ENCODE results near the gene LEMD1.
A peak's percentile ranks its signal among the peaks of the same experiment; 100 is the strongest.
"Not testable (repeated sequence)": the region's sequence is repeated elsewhere in the genome, so short reads cannot be mapped to it uniquely, and the experiment has no call there.

The LEMD1 gene

DNA sequence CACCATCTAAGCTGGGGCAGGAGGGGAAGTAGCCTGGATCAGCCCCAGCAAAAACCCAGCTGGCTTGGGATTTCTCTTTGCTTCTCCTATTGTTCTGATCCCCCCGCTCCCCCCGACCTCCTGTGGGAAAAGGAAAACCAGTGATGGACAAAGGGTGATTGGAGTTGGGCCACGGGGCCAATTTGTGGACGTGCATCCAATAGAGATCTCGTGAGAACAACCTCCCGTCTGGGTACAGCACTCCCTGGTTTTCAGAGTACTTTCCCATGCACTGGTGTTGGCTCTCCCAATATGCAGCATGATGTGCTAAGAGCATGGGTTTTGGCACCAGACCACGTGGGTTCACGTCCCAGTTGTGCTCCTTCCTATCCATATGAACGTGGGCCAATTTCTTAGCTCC is 25.0 kb upstream of the LEMD1 start:
- DNase-seq = no peak

GRCh38 chr1:205445646-205445935 is 23.7 kb upstream of the LEMD1 start:
- DNase-seq = no peak

GRCh38 chr1:205444931-205445645 is 23.2 kb upstream of the LEMD1 start:
- no peak for DNase-seq

GRCh38 chr1:205444300-205444930 is 22.6 kb upstream of the LEMD1 start:
- DNase-seq = no peak

DNA sequence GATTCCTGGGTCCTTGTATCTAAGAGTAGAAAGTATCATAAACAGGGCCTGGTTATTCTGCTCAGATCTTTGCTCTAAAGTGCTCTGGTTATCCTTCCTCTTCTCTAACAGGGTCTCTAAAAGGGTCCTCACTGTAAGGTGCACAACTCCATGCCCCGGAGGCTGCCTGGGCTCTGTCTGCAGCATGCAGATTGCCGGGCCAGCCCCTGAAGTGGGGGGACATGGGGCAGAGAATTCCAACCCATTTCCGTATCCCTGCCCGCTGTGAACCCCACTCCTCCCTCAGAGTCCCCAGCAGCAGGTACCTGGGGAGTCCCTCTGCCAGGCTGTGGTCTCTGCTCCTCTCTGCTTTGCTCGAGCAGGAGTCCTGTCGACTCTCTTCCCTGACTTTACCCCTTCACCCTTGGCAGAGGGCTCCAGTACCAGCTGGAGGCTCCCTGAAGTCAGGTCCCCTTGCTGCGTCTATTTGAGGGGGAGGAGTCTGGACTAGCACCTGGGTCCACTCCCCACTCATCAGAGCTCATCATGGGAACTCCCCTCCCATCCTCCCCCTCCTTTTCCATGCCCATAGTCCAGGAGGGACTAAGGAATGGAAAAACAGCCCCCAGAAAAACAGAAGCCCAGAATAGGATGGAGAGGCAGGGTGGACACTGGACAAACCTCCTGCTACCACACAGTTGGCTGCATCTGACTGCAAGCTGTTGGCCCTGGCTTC is 21.9 kb upstream of the LEMD1 start:
- DNase-seq = no peak

GRCh38 chr1:205442051-205442725 is 20.3 kb upstream of the LEMD1 start:
- DNase-seq = no peak

DNA sequence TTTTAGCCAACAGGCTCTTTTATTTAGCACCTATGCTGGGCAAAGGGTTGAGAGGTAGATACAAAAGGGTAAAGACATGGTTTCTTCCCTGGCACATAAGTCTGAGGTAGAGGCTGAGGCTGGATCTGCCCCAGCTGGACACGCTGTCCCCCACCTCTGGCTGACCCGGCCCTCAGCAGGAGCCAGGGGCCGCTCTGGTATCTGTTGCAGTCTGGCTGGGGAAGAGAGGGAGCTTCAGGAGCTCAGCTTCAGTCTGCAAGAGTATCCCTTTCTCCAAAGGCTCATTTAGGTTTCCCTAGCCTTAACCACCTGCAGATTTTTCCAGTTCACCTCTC is 19.8 kb upstream of the LEMD1 start:
- no peak for DNase-seq

GRCh38 chr1:205441318-205441633 is 19.4 kb upstream of the LEMD1 start:
- DNase-seq = no peak

DNA sequence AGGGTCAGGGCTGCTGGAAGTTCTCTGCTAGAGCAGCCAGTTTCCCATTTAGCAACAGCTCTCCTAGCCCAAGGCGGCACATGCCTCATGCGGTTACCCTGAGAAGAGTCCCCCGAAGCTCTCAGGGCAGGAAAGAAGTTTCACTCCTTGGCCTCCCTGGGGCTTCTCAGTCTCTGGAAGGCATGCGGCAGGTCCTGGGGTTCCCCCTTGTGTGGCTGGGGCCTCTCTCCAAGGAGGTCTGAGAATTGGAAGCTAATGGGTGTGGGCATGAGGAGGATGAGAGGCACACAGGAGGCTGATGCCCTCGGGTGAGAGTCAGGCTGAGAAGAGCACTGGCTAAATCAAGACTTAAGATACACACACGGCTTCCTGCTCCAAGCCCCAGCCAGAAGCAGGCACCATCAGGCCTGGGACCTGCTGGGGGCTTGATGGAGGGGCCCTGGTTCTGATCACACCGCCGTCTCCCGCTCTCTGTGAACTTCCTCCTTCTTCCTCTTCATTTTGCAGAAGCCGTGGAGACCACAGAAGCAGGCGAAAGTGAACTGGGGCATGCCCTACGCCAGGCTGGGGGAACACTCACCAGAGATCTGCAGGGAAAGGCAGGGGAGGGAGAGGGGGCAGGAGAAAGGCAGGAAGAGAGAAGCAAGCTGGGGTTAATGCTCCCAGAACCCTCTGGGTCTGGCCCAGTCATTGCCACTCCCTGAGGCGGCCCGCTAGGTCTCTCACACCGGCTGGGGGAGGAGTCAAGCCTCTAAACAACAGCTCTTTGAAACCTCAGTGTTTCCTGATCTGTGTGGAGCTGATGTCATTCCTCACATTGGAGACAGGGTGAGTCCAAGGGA is 18.8 kb upstream of the LEMD1 start:
- peak; percentile 72 for DNase-seq

- DNase-seq = no peak
These were observed 18.2 kb upstream of the LEMD1 start for GRCh38 chr1:205440121-205440475.

DNA sequence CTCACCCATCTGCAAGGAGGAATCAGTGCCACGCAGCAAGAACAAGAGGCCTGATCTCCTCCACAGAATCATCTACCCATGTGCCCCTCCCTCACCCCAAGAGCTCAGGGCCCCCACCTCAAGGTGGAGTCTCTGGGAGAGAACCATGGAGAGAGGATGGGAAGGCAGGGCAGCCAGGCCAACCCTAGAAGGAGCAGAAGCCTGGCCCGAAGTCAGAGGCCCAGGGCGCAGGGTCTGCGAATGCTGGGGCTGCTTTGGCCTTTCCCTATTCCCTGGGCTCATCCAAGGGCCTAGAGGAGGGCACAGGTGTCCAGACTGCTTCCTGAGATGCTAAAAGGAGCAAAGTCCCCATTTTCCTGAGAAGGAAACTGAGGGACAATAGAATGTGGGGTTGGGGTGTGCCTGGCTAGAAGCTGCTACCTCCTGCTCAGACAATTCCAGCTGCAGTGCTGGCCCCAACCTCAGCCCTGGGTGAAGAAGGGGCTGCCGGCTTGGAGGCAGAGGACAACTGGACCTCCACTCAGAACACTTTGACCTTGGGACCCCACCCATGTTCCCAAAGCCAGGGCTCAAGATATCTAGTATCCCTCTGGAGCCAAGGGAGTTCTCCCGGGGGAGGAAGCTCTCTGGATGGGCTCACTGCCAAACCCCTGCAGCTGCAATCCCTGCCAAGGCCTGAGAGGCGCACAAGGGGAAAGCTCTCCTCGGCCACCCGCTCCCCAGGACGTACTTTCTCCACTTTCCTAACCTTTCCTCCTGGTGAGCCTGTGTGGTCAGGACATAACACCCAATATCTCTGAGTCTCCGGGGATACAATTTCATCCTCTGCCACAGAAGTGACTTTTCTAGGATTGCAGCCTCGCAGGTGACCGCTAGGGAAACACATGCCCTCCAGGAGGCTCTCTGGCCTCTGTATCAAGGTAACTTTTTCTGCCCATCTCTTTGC is 16.6 kb upstream of the LEMD1 start:
- DNase-seq = no peak

- no peak for DNase-seq
These were observed 15.7 kb upstream of the LEMD1 start for GRCh38 chr1:205437570-205437969.

DNA sequence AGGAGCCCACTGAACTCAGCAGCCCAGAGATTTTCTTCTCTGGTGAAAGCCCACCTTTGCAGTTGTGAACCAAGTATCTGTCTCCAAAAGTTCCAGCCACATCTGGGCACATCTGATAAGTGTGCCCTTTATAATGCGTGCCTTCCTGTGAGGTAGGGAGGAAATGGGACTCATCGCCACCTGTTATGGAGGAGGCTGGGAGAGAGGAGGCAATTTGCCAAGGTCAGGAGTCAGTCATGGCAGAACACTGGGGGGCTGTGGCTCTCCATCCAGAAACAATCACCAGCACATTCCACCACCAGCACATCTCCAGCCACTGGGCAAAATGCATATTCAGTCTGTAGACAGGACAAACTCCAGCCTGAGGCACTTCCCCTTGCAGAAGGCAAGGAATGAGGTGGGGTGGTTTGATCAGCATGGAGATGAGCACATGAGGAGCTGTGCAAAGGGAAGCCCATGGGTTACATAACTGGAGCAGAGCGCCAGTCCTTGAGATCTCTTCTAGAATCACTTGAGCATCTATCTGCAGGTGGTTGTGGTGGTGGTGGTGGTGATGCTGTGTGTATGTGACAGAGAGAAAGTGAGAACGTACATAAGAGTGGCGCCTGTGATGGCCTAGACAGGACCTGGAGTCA is 15.0 kb upstream of the LEMD1 start:
- no peak for DNase-seq

DNA sequence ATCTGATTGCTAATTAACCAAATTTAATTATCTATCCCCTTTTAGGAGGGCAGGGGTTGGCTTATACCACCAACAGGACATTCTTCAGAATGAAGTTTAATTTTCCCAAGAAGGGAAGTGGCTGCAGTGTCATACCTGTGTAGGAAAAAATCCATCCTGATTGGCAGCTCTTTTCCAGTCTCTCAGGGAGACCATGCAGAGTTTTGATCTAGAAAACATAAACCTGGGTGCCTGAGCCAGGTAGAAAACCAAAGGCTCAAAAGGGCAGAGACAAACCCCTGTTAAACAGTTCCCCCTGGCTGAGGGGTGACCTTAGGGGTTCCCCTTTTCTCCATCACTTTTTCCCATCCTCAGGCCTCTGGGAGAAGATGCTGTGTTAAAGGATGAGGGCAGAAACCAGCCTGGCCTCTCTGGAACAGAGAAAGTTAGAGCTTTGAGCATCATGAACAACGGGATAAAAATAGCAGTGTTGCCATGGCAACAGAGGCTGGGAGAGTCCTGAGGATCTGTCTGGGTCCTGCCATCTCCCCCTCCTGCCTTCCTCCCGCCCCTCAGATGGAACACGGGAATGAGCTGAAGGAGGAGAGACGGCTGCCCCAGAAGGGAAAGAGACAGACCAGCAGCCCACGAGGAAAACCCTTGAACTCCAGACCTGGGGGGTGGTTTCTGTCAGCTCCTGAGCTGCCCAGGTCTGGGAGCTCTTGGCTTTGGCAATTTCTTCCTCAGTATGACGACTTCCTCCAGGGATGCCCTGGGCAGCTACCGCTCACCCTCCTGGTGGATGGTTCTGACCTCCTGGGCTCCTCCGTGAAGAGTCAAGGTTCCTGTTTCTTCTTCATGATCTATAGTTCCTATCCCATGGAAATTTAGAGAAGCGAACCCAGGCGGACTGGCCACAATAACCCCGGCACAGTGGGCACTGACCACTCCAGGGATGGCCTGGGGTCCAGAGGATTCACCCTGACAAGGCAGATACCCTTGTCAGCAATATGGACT is 14.0 kb upstream of the LEMD1 start:
- no peak for DNase-seq

DNA sequence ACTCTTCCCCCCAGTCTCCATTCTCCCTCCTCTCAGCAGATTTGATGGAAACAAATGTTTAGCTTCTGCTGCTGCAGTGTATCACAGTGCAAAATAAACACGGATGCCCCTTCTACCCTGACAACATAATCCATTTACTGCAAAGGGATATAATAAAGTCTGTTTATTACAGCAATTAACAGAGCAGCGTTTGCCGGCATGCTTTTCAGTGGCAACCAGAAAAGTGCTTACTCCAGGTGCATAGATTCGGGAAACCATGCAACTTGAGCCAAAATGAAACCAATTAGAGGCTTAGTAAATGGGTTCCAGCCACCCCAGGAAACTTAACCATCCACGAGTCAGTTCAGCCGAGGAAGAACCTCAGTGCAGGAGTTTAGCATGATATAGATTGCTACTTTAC is 12.9 kb upstream of the LEMD1 start:
- no peak for DNase-seq

- DNase-seq = not testable (repeated sequence)
These were observed 10.8 kb upstream of the LEMD1 start for GRCh38 chr1:205432692-205433091.

- DNase-seq = no peak
These were observed 10.3 kb upstream of the LEMD1 start for GRCh38 chr1:205432116-205432515.

GRCh38 chr1:205430696-205431305 is 8.9 kb upstream of the LEMD1 start:
- peak; percentile 66 for DNase-seq

- no peak for DNase-seq
These were observed 8.2 kb upstream of the LEMD1 start for GRCh38 chr1:205429762-205430695.
